Effector memory CD4-positive, alpha-beta T cell (primary cell): Measurements from ENCODE around the gene ANKLE1.
A peak's percentile ranks its signal among the peaks of the same experiment; 100 is the strongest.

Source experiments
- DNase-seq, 3 donors: peaks; one replicate each; pipeline ENCODE4 v3.0.0-alpha.2; 2020
- H3K27ac ChIP-seq: 2 replicates; pipeline ENCODE4 v1.7.0; 2013; ENCODE audit warnings: mild to moderate bottlenecking, low read length, moderate library complexity; ENCODE audit not compliant: insufficient read depth, poor library complexity, severe bottlenecking
- H3K27me3 ChIP-seq: replicated peaks from 2 replicates; pipeline ENCODE4 v1.7.0; 2013; ENCODE audit warnings: mild to moderate bottlenecking, low read length; ENCODE audit not compliant: insufficient read depth, control insufficient read depth, poor library complexity, severe bottlenecking
- H3K36me3 ChIP-seq: 2 replicates; pipeline ENCODE4 v1.7.0; 2013; ENCODE audit warnings: mild to moderate bottlenecking, low read length, moderate library complexity; ENCODE audit not compliant: control insufficient read depth, insufficient read depth
- H3K4me1 ChIP-seq: 2 replicates; pipeline ENCODE4 v1.7.0; 2013; ENCODE audit warnings: low read length, mild to moderate bottlenecking; ENCODE audit not compliant: control insufficient read depth, insufficient read depth, poor library complexity, severe bottlenecking
- H3K4me3 ChIP-seq: 2 replicates; pipeline ENCODE4 v1.7.0; 2013; ENCODE audit warnings: low read length, low read depth, mild to moderate bottlenecking; ENCODE audit not compliant: insufficient read depth, poor library complexity, severe bottlenecking
- H3K9me3 ChIP-seq: 2 replicates; pipeline ENCODE4 v1.7.0; 2013; ENCODE audit warnings: mild to moderate bottlenecking, low read length, moderate library complexity; ENCODE audit not compliant: control insufficient read depth

ANKLE1 gene

DNA sequence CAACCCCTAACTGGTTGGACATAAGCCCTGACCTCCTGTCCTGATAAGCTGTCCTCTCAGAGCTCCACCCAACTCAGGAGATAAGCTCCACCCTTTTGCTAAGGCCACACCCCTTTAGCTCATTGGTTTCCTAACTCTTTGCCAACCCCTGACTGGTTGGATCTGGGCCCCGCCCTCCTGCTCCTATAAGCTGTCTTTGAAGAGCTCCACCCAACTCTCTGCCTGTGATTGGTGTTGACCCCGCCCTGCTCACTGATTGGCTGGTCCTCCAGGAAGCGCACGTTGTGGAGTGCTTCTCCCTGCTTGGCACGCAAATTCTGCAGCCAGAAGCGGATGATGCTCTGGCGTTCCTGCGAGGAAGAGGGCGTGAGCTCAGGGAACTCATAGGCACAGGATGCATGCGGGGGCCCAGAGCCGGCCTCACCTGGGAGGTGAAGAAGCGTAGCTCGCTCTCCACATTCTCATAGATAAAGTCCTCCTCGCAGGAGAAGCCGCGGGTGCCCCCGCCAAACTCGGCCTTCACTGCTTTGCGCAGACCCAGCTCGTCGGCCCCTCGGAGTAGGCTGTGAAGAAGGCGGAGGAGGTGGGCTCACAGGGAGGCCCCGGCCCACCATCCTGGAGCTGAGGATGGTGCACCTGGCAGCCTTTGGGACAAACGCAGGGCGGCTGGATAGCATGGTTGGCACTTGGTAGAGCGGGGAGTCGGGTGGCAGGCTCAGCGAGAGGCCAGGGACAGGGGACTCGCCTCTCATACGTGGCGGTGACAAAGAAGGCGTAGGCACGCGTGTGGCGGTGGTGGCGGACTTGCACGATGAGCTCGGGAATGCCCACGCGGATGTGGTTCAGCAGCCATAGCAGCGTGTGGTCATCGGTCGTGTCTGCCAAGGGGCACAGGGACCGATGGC is 51.2 kb downstream of the ANKLE1 start:
- no peak overlapping the region for H3K27ac ChIP-seq
- no peaks in the 10 kb centered on the region for H3K36me3 ChIP-seq
- H3K4me1 ChIP-seq, result peaks cover 37% of the 10 kb centered on the region
- no peaks in the 10 kb centered on the region for H3K27me3 ChIP-seq
- DNase-seq, result no peak
- no peak overlapping the region for H3K4me3 ChIP-seq
- no peaks in the 10 kb centered on the region for H3K9me3 ChIP-seq

GRCh38 chr19:17333611-17334413 is 52.1 kb downstream of the ANKLE1 start:
- H3K4me1 ChIP-seq, result peaks cover 41% of the 10 kb centered on the region
- no peaks in the 10 kb centered on the region for H3K9me3 ChIP-seq
- DNase-seq, result peak; percentile 44 to 61 (median 45)
- no peaks in the 10 kb centered on the region for H3K27me3 ChIP-seq
- H3K27ac ChIP-seq, result peak overlapping the region; percentile 66
- H3K36me3 ChIP-seq, result no peaks in the 10 kb centered on the region
- peak overlapping the region; percentile 81 for H3K4me3 ChIP-seq

- Histone ChIP-seq H3K4me3 (peak within 1 kb of the TSS; percentile 81), H3K27ac (peak within 1 kb of the TSS; percentile 66), H3K4me1 (peaks cover 35% of the 10 kb centered on the region), H3K9me3 (no peaks in the 10 kb centered on the region), H3K36me3 (no peaks in the 10 kb centered on the region), H3K27me3 (no peaks in the 10 kb centered on the region)
- peak; percentile 79 to 90 (median 87) for DNase-seq
These were observed 53.0 kb downstream of the ANKLE1 start, which contains the start of gene ANO8 for GRCh38 chr19:17334414-17335409. TSS of gene ANO8 (minus strand) at chr19:17334855. CDS start at chr19:17334670, 185 bp downstream.

GRCh38 chr19:17335575-17335974 is 53.9 kb downstream of the ANKLE1 start:
- Histone ChIP-seq H3K4me1 (peaks cover 35% of the 10 kb centered on the region), H3K27me3 (no peaks in the 10 kb centered on the region), H3K4me3 (peak overlapping the region; percentile 81), H3K27ac (no peak overlapping the region), H3K36me3 (no peaks in the 10 kb centered on the region), H3K9me3 (no peaks in the 10 kb centered on the region)
- DNase-seq, result no peak
